Muscle layer of duodenum (tissue), 2 donors: Measurements from ENCODE around the gene SPATA21.

Experiments used
- H3K27ac ChIP-seq: one replicate; pipeline ENCODE4 v1.7.0; 2013; ENCODE audit warnings: mild to moderate bottlenecking, low read length
- H3K27me3 ChIP-seq: one replicate; pipeline ENCODE4 v1.7.0; 2013; ENCODE audit warnings: low read depth, mild to moderate bottlenecking, control low read depth, low read length
- H3K36me3 ChIP-seq, 2 donors: one replicate each; pipeline ENCODE4 v1.7.0; 2013; ENCODE audit warnings: low read length in 2 of 2, control low read depth in 1 of 2, mild to moderate bottlenecking in 1 of 2; ENCODE audit not compliant: insufficient read depth in 2 of 2, control insufficient read depth in 1 of 2
- H3K4me1 ChIP-seq, 2 donors: one replicate each; pipeline ENCODE4 v1.7.0; 2013; ENCODE audit warnings: low read length in 2 of 2, mild to moderate bottlenecking in 2 of 2, control low read depth in 1 of 2, moderate library complexity in 1 of 2; ENCODE audit not compliant: insufficient read depth in 2 of 2, control insufficient read depth in 1 of 2
- H3K4me3 ChIP-seq, 2 donors: one replicate each; pipeline ENCODE4 v1.7.0; 2013; ENCODE audit warnings: low read length in 2 of 2, low read depth in 1 of 2, mild to moderate bottlenecking in 1 of 2
- H3K9me3 ChIP-seq, 2 donors: one replicate each; pipeline ENCODE4 v1.7.0; 2013; ENCODE audit warnings: low read length in 2 of 2, control low read depth in 1 of 2, mild to moderate bottlenecking in 1 of 2; ENCODE audit not compliant: control insufficient read depth in 1 of 2
- donor health status: healthy.

The SPATA21 gene

GRCh38 chr1:16418823-16419425 lies 18.3 kb downstream of the SPATA21 start:
- H3K36me3 ChIP-seq: no peaks in the 10 kb centered on the region
- no peaks in the 10 kb centered on the region for H3K27me3 ChIP-seq

GRCh38 chr1:16413191-16413590 lies 24.0 kb downstream of the SPATA21 start:
- no peaks in the 10 kb centered on the region for H3K27me3 ChIP-seq

More at GRCh38 chr1:16418823-16419425, 18.3 kb downstream of the SPATA21 start:
- no peaks in the 10 kb centered on the region for H3K9me3 ChIP-seq
- no peak overlapping the region for H3K4me3 ChIP-seq
- H3K4me1 ChIP-seq: no peaks in the 10 kb centered on the region
- H3K27ac ChIP-seq: no peak overlapping the region

GRCh38 chr1:16410803-16411202 lies 26.4 kb downstream of the SPATA21 start:
- H3K9me3 ChIP-seq: no peaks in the 10 kb centered on the region
- no peak overlapping the region for H3K27ac ChIP-seq
- no peaks in the 10 kb centered on the region for H3K27me3 ChIP-seq
- no peak overlapping the region for H3K4me3 ChIP-seq
- no peaks in the 10 kb centered on the region for H3K4me1 ChIP-seq
- no peaks in the 10 kb centered on the region for H3K36me3 ChIP-seq

More at GRCh38 chr1:16413191-16413590, 24.0 kb downstream of the SPATA21 start:
- Histone ChIP-seq H3K4me1 (no peaks in the 10 kb centered on the region), H3K9me3 (no peaks in the 10 kb centered on the region), H3K36me3 (no peaks in the 10 kb centered on the region), H3K4me3 (no peak overlapping the region), H3K27ac (no peak overlapping the region)

GRCh38 chr1:16409536-16410152 lies 27.6 kb downstream of the SPATA21 start:
- H3K4me3 ChIP-seq: no peak overlapping the region

GRCh38 chr1:16406868-16407267 lies 30.4 kb downstream of the SPATA21 start:
- Histone ChIP-seq H3K4me1 (no peaks in the 10 kb centered on the region), H3K27ac (no peak overlapping the region), H3K4me3 (no peak overlapping the region), H3K27me3 (no peaks in the 10 kb centered on the region), H3K36me3 (no peaks in the 10 kb centered on the region), H3K9me3 (no peaks in the 10 kb centered on the region)

More at GRCh38 chr1:16409536-16410152, 27.6 kb downstream of the SPATA21 start:
- Histone ChIP-seq H3K27ac (no peak overlapping the region), H3K9me3 (no peaks in the 10 kb centered on the region), H3K4me1 (no peaks in the 10 kb centered on the region), H3K36me3 (no peaks in the 10 kb centered on the region), H3K27me3 (no peaks in the 10 kb centered on the region)

GRCh38 chr1:16405441-16405840 lies 31.8 kb downstream of the SPATA21 start:
- no peaks in the 10 kb centered on the region for H3K9me3 ChIP-seq

GRCh38 chr1:16402742-16403141 lies 34.5 kb downstream of the SPATA21 start:
- Histone ChIP-seq H3K36me3 (peaks cover 0 to 18% of the 10 kb centered on the region in 2 donors), H3K27me3 (no peaks in the 10 kb centered on the region), H3K27ac (no peak overlapping the region), H3K4me1 (no peaks in the 10 kb centered on the region), H3K9me3 (no peaks in the 10 kb centered on the region), H3K4me3 (no peak overlapping the region)

More at GRCh38 chr1:16405441-16405840, 31.8 kb downstream of the SPATA21 start:
- H3K4me3 ChIP-seq: no peak overlapping the region
- no peaks in the 10 kb centered on the region for H3K36me3 ChIP-seq
- no peaks in the 10 kb centered on the region for H3K27me3 ChIP-seq
- no peaks in the 10 kb centered on the region for H3K4me1 ChIP-seq
- H3K27ac ChIP-seq: no peak overlapping the region

GRCh38 chr1:16398371-16398953 lies 38.8 kb downstream of the SPATA21 start:
- Histone ChIP-seq H3K4me3 (no peak overlapping the region), H3K36me3 (peaks cover 25 to 46% of the 10 kb centered on the region in 2 donors), H3K4me1 (peaks cover 0 to 1% of the 10 kb centered on the region in 2 donors), H3K27me3 (no peaks in the 10 kb centered on the region), H3K27ac (no peak overlapping the region), H3K9me3 (no peaks in the 10 kb centered on the region)

GRCh38 chr1:16397120-16397519 lies 40.1 kb downstream of the SPATA21 start:
- peaks cover 25 to 50% of the 10 kb centered on the region in 2 donors for H3K36me3 ChIP-seq
- H3K9me3 ChIP-seq: no peaks in the 10 kb centered on the region
- no peaks in the 10 kb centered on the region for H3K27me3 ChIP-seq
- no peak overlapping the region for H3K27ac ChIP-seq
- no peak overlapping the region for H3K4me3 ChIP-seq
- peaks cover 0 to 15% of the 10 kb centered on the region in 2 donors for H3K4me1 ChIP-seq

GRCh38 chr1:16396591-16396990 lies 40.6 kb downstream of the SPATA21 start:
- Histone ChIP-seq H3K36me3 (peaks cover 25 to 50% of the 10 kb centered on the region in 2 donors), H3K9me3 (no peaks in the 10 kb centered on the region), H3K27ac (no peak overlapping the region), H3K27me3 (no peaks in the 10 kb centered on the region), H3K4me1 (peaks cover 0 to 20% of the 10 kb centered on the region in 2 donors), H3K4me3 (no peak overlapping the region)

- H3K27me3 ChIP-seq: no peaks in the 10 kb centered on the region
- H3K4me1 ChIP-seq: peaks cover 0 to 32% of the 10 kb centered on the region in 2 donors
- no peaks in the 10 kb centered on the region for H3K9me3 ChIP-seq
- no peak overlapping the region for H3K4me3 ChIP-seq
- peaks cover 25 to 50% of the 10 kb centered on the region in 2 donors for H3K36me3 ChIP-seq
- H3K27ac ChIP-seq: no peak overlapping the region
These were observed 42.2 kb downstream of the SPATA21 start for GRCh38 chr1:16394977-16395376.
